CD14-positive monocyte (primary cell): ENCODE results near the gene EPB41L2. TPM values are rescaled to one million over a fixed set of nuclear protein-coding genes. Genes with fewer than 3 reads are reported as not detected.

Experiments used
- DNase-seq, 3 donors: peaks; one replicate each; pipeline ENCODE4 v3.0.0-alpha.2; 2011 to 2022
- H2AFZ ChIP-seq: 2 replicates; pipeline ENCODE4 v1.6.0; 2012; ENCODE audit warnings: mild to moderate bottlenecking, low read depth, low read length, inconsistent platforms; ENCODE audit not compliant: insufficient read depth, poor library complexity, severe bottlenecking
- H3K27ac ChIP-seq, 2 donors: 1 replicate in 1 of 2; 2 replicates in 1 of 2; pipeline ENCODE4 v1.5.1; 2012 to 2013; ENCODE audit warnings: low read length in 2 of 2, control low read depth in 1 of 2, inconsistent platforms in 1 of 2, low read depth in 1 of 2, mild to moderate bottlenecking in 1 of 2
- H3K27me3 ChIP-seq, 2 donors: one replicate each; pipeline versions ENCODE4 v1.6.0 to v1.6.1; 2011 to 2013; ENCODE audit warnings: low read length in 2 of 2; ENCODE audit not compliant: control insufficient read depth in 2 of 2, insufficient read depth in 2 of 2
- H3K36me3 ChIP-seq, 2 donors: replicated peaks in 1 of 2; 1 replicate in 1 of 2; 2 replicates in 1 of 2; pipeline versions ENCODE4 v1.5.1 to v1.6.1; 2012 to 2013; ENCODE audit warnings: low read length in 2 of 2, control low read depth in 1 of 2, inconsistent platforms in 1 of 2, mild to moderate bottlenecking in 1 of 2; ENCODE audit not compliant: insufficient read depth in 2 of 2, control insufficient read depth in 1 of 2
- H3K4me1 ChIP-seq, 2 donors: 1 replicate in 1 of 2; 2 replicates in 1 of 2; pipeline versions ENCODE4 v1.5.1 to v1.6.1; 2012 to 2013; ENCODE audit warnings: low read length in 2 of 2, control low read depth in 1 of 2, inconsistent platforms in 1 of 2, mild to moderate bottlenecking in 1 of 2, moderate library complexity in 1 of 2; ENCODE audit not compliant: insufficient read depth in 2 of 2, control insufficient read depth in 1 of 2
- H3K4me2 ChIP-seq: replicated peaks from 2 replicates; pipeline ENCODE3; 2012; ENCODE audit warnings: low read length, moderate library complexity, mild to moderate bottlenecking; ENCODE audit not compliant: poor library complexity, severe bottlenecking; ENCODE audit errors: extremely low read depth
- H3K4me3 ChIP-seq, 3 experiments: fragments of 200-600 bp in 1 of 3; sonication (generic) in 1 of 3; replicated peaks in 1 of 3; 1 replicate in 2 of 3; 2 replicates in 1 of 3; pipeline ENCODE4 v1.5.1; 2011 to 2013; ENCODE audit warnings: low read length in 3 of 3, mild to moderate bottlenecking in 3 of 3, control low read depth in 2 of 3, low read depth in 2 of 3, inconsistent platforms in 1 of 3, moderate library complexity in 1 of 3
- H3K79me2 ChIP-seq: 2 replicates; pipeline ENCODE4 v1.6.0; 2012; ENCODE audit warnings: mild to moderate bottlenecking, control low read depth, inconsistent platforms, low read length, moderate library complexity; ENCODE audit not compliant: insufficient read depth
- H3K9ac ChIP-seq: 2 replicates; pipeline ENCODE4 v1.6.0; 2017; ENCODE audit warnings: low read length, mild to moderate bottlenecking; ENCODE audit not compliant: insufficient read depth, poor library complexity, severe bottlenecking
- H3K9me3 ChIP-seq, 2 donors: replicated peaks in 1 of 2; 1 replicate in 1 of 2; 2 replicates in 1 of 2; pipeline versions ENCODE4 v1.5.1 to v1.6.1; 2012 to 2013; ENCODE audit warnings: low read length in 2 of 2, control low read depth in 1 of 2; ENCODE audit not compliant: control insufficient read depth in 1 of 2, insufficient read depth in 1 of 2
- H4K20me1 ChIP-seq: 2 replicates; pipeline ENCODE4 v1.6.0; 2012; ENCODE audit warnings: mild to moderate bottlenecking, low read length, control low read depth, moderate library complexity; ENCODE audit not compliant: insufficient read depth
- H3K27ac Mint-ChIP-seq, 7 donors: one replicate each; pipeline ENCODE4 v1.8.0; 2020; ENCODE audit warnings: mild to moderate bottlenecking in 7 of 7, mixed read lengths in 7 of 7, moderate library complexity in 6 of 7, inconsistent platforms in 2 of 7
- H3K27me3 Mint-ChIP-seq, 3 donors: one replicate each; pipeline ENCODE4 v1.8.0; 2021 to 2022; ENCODE audit warnings: low read depth in 3 of 3, mild to moderate bottlenecking in 3 of 3, mixed read lengths in 3 of 3, moderate library complexity in 3 of 3, inconsistent platforms in 1 of 3
- H3K36me3 Mint-ChIP-seq, 2 donors: one replicate each; pipeline ENCODE4 v1.8.0; 2020; ENCODE audit warnings: mixed read lengths in 2 of 2, inconsistent platforms in 1 of 2, mild to moderate bottlenecking in 1 of 2
- H3K4me1 Mint-ChIP-seq: one replicate; pipeline ENCODE4 v1.8.0; 2020; ENCODE audit warnings: mild to moderate bottlenecking, mixed read lengths
- H3K4me3 Mint-ChIP-seq, 2 donors: one replicate each; pipeline ENCODE4 v1.8.0; 2020; ENCODE audit warnings: mild to moderate bottlenecking in 2 of 2, mixed read lengths in 2 of 2, moderate library complexity in 1 of 2
- H3K9me3 Mint-ChIP-seq, 7 donors: one replicate each; pipeline ENCODE4 v1.8.0; 2020 to 2022; ENCODE audit warnings: mixed read lengths in 7 of 7, mild to moderate bottlenecking in 6 of 7, moderate library complexity in 6 of 7, inconsistent platforms in 2 of 7
- WGBS: methylation state at CpG from one replicate; pipeline ENCODE4 v1.1.5; 2013; ENCODE audit warnings: missing lambda C conversion rate; ENCODE audit not compliant: insufficient coverage; 5-methylcytosine and 5-hydroxymethylcytosine counted together
- intact Hi-C, 2 donors: fragments of 100-400 bp; cut with micrococcal nuclease; formaldehyde crosslinking; loops; one replicate each; pipeline versions ENCODE4 v1.15.0 to v1.15.1; 2023
- polyA plus RNA-seq, 3 donors: library from polyadenylated mRNA; depleted of rRNA in 1 of 3; unstranded in 2 of 3; stranded (reverse) in 1 of 3; fragments of 300-500 nt in 2 of 3; fragments of >200 nt in 1 of 3; fragmentation: Illumina TruSeq in 2 of 3; gene quantifications; 1 replicate in 2 of 3; 2 replicates in 1 of 3; pipeline ENCODE4 v1.2.3, GENCODE V29; 2012 to 2021
- TF ChIP-seq, protein P1 (sequence below): fragments of 200-600 bp; IDR thresholded peaks from one replicate; pipeline ENCODE4 v1.8.0; 2022; ENCODE audit warnings: antibody characterized with exemption, mild to moderate bottlenecking

EPB41L2 gene
- polyA plus RNA-seq, 3 donors: 3.4 to 7.2 (median 4.6) TPM

DNA sequence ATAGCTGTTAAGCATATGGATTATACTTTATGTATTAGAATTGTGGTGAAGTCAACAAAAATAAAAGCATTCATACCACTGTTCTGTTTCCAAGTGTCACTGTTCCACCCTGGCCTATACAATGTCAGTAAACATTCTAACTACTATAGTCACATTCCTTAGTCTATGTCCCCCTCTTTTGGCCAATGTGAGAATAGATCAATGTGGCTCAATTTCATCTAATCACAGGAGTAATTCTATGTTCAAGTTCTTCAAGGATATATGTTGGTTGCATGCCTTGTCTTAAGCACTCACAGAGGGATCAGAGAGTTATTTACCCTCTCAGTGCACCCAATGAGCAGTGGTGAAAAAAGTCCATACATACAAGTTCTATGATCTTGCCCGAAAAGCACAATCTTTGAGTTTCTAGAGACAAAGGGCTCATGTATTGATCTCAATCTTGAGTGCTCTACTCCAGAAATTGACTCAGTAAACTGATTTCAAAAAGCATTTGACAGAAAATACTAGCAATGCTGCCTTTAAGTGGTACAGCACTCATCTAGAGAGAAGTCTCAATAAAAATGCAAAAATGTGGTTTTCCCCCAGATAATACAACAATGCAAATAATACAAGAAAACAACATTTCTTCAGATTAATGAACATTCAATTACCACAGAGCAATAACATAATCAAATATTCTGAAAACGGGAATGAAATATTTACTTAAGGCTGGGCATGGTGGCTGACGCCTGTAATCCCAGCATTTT is 219.3 kb downstream of the EPB41L2 start:
- Mint-ChIP-seq H3K27ac (no peak overlapping the region), H3K36me3 (peaks cover 0 to 2% of the 10 kb centered on the region in 2 donors), H3K27me3 (no peaks in the 10 kb centered on the region), H3K9me3 (no peaks in the 10 kb centered on the region), H3K4me1 (no peaks in the 10 kb centered on the region), H3K4me3 (no peak overlapping the region)
- Histone ChIP-seq H3K9me3 (no peaks in the 10 kb centered on the region), H3K4me2 (no peak overlapping the region), H3K9ac (no peak overlapping the region), H3K79me2 (no peaks in the 10 kb centered on the region), H3K4me1 (no peaks in the 10 kb centered on the region), H3K4me3 (no peak overlapping the region), H4K20me1 (no peaks in the 10 kb centered on the region), H2AFZ (no peak overlapping the region), H3K36me3 (no peaks in the 10 kb centered on the region), H3K27ac (no peak overlapping the region), H3K27me3 (no peaks in the 10 kb centered on the region)
- intact Hi-C loops: loop anchor here in 1 of 2 donors (10.0 kb wide), 1 partner anchor 519 kb away; no protein-coding TSS in a partner anchor
- 100% methylated on average over 1 of the region's 3 CpGs for WGBS
- DNase-seq: no peak
- TF ChIP-seq, protein P1, sequence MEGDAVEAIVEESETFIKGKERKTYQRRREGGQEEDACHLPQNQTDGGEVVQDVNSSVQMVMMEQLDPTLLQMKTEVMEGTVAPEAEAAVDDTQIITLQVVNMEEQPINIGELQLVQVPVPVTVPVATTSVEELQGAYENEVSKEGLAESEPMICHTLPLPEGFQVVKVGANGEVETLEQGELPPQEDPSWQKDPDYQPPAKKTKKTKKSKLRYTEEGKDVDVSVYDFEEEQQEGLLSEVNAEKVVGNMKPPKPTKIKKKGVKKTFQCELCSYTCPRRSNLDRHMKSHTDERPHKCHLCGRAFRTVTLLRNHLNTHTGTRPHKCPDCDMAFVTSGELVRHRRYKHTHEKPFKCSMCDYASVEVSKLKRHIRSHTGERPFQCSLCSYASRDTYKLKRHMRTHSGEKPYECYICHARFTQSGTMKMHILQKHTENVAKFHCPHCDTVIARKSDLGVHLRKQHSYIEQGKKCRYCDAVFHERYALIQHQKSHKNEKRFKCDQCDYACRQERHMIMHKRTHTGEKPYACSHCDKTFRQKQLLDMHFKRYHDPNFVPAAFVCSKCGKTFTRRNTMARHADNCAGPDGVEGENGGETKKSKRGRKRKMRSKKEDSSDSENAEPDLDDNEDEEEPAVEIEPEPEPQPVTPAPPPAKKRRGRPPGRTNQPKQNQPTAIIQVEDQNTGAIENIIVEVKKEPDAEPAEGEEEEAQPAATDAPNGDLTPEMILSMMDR: peak; percentile 29

DNA sequence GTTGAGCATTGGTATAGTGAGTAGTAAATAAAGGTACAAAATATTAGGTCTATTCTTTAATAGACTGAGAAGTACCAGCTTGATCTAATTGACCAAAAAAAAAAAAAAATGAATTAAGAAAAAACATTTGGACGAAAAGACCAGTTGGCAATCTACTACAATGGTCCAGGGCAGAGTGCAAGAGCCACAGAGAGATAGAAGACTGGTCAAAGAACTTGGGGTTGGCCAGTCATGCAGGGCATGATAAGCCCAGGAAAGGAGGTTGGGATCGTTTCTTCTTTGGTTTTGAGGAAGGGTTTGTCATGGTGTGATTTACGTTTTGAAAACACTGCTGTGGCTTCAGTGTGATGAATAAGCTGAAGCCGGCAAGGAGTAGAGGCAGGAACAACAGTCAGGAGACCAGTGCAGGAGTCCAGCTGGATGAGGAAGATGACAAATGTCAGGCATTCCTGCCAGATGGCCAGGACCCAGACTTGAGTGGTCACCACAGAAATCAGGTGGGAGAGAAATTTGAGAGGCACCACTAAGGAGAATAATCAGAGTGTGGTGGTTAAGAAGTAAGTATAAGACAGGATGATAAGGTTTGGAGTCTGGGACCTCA is 221.8 kb downstream of the EPB41L2 start:
- no peaks in the 10 kb centered on the region for H3K36me3 ChIP-seq
- WGBS: 30% methylated on average over 4 of the region's 4 CpGs
- no peaks in the 10 kb centered on the region for H3K9me3 ChIP-seq
- H3K79me2 ChIP-seq: no peaks in the 10 kb centered on the region
- H3K36me3 Mint-ChIP-seq: peaks cover 2 to 3% of the 10 kb centered on the region in 2 donors
- H3K9me3 Mint-ChIP-seq: no peaks in the 10 kb centered on the region
- H3K27me3 ChIP-seq: no peaks in the 10 kb centered on the region
- H3K4me3 ChIP-seq: no peak overlapping the region
- DNase-seq: no peak
- no peak overlapping the region for H3K9ac ChIP-seq
- no peaks in the 10 kb centered on the region for H3K27me3 Mint-ChIP-seq
- H4K20me1 ChIP-seq: no peaks in the 10 kb centered on the region
- no peak overlapping the region for H3K4me3 Mint-ChIP-seq
- TF ChIP-seq, protein P1: no peak
- H3K4me2 ChIP-seq: no peak overlapping the region
- H3K27ac ChIP-seq: no peak overlapping the region
- H3K27ac Mint-ChIP-seq: no peak overlapping the region
- intact Hi-C loops: loop anchor here in 1 of 2 donors (10.0 kb wide), 1 partner anchor 516 kb away; no protein-coding TSS in a partner anchor
- peaks cover 2% of the 10 kb centered on the region for H3K4me1 Mint-ChIP-seq
- H3K4me1 ChIP-seq: no peaks in the 10 kb centered on the region
- H2AFZ ChIP-seq: no peak overlapping the region
